Transverse colon (tissue), 4 donors: ENCODE results near the gene ZFP30. TPM values are rescaled to one million over a fixed set of nuclear protein-coding genes. Genes with fewer than 3 reads are reported as not detected.
A peak's percentile ranks its signal among the peaks of the same experiment; 100 is the strongest.

Source experiments
- DNase-seq: peaks from one replicate; pipeline ENCODE4 v3.0.0-alpha.2; 2019
- H3K27ac ChIP-seq, 4 donors: fragments of 200-600 bp; sonication (generic); 2 replicates each; pipeline ENCODE4 v1.5.1; 2016 to 2018; ENCODE audit warnings: inconsistent platforms in 4 of 4
- H3K27me3 ChIP-seq: fragments of 200-600 bp; sonication (generic); 2 replicates; pipeline ENCODE4 v1.5.1; 2017; ENCODE audit warnings: inconsistent platforms
- H3K36me3 ChIP-seq, 4 donors: fragments of 200-600 bp; sonication (generic); 2 replicates each; pipeline ENCODE4 v1.5.1; 2017 to 2019; ENCODE audit warnings: inconsistent platforms in 4 of 4
- H3K4me1 ChIP-seq, 4 donors: fragments of 200-600 bp; sonication (generic); 2 replicates each; pipeline ENCODE4 v1.5.1; 2017 to 2020; ENCODE audit warnings: inconsistent platforms in 4 of 4
- H3K4me3 ChIP-seq, 4 donors: fragments of 200-600 bp; sonication (generic); 1 replicate in 1 of 4; 2 replicates in 3 of 4; pipeline versions ENCODE4 v1.5.1 to v1.6.1; 2017 to 2019; ENCODE audit warnings: inconsistent platforms in 4 of 4
- H3K9me3 ChIP-seq, 2 donors: fragments of 200-600 bp; sonication (generic); 2 replicates each; pipeline ENCODE4 v1.5.1; 2017 to 2019; ENCODE audit warnings: inconsistent platforms in 2 of 2
- EP300 ChIP-seq: sonication (generic); formaldehyde crosslinking; IDR thresholded peaks from one replicate; pipeline ENCODE4 v1.6.1; 2017; ENCODE audit warnings: antibody characterized with exemption, low read depth
- POLR2A ChIP-seq: fragments of 450-650 bp; IDR thresholded peaks from one replicate; pipeline ENCODE4 v1.6.1; 2016; ENCODE audit warnings: antibody characterized with exemption, mild to moderate bottlenecking, moderate library complexity
- POLR2AphosphoS5 ChIP-seq, 3 donors: sonication (generic); formaldehyde crosslinking; IDR thresholded peaks; one replicate each; pipeline ENCODE4 v1.6.1; 2016; ENCODE audit warnings: antibody characterized with exemption in 3 of 3
- WGBS, 2 donors: methylation state at CpG; one replicate each; pipeline ENCODE4 v1.1.5; 2018; ENCODE audit warnings: low coverage in 1 of 2; 5-methylcytosine and 5-hydroxymethylcytosine counted together
- in situ Hi-C, 4 donors: fragments of 200-750 bp; cut with MboI; loops; one replicate each; pipeline versions ENCODE4 v1.15.0 to v1.15.1; 2017; ENCODE audit warnings: low sequenced_read_pairs in 3 of 4, low pct_ligation_motif_present in 1 of 4, low pct_unique_long_range_greater_than_20kb in 1 of 4
- intact Hi-C: fragments of 100-400 bp; cut with DNase I; formaldehyde crosslinking; loops from one replicate; pipeline ENCODE4 v1.15.1; 2023; ENCODE audit warnings: low total_unique reads
- total RNA-seq, 4 donors: library from RNA; depleted of rRNA; stranded (reverse); fragments of >200 nt; gene quantifications; one replicate each; pipeline ENCODE4 v1.1.0, GENCODE V29; 2016
- TF ChIP-seq, protein P1 (sequence below), 5 experiments: fragments of 200-600 bp in 3 of 5; fragments of 450-650 bp in 2 of 5; sonication (generic) in 3 of 5; IDR thresholded peaks; 1 replicate in 2 of 5; 2 replicates in 3 of 5; pipeline ENCODE4 v1.5.1; 2016 to 2017; ENCODE audit warnings: antibody characterized with exemption in 5 of 5, inconsistent platforms in 3 of 5, mild to moderate bottlenecking in 2 of 5, moderate library complexity in 1 of 5

Gene ZFP30
- total RNA-seq, 4 donors from 2014 or later = 3.6 to 28.4 (median 10.9) TPM

- Histone ChIP-seq H3K4me3 (peak overlapping the region; percentile 47 to 80 (median 64)), H3K9me3 (peaks cover 10 to 17% of the 10 kb centered on the region in 2 donors), H3K27me3 (no peaks in the 10 kb centered on the region), H3K36me3 (peaks cover 0 to 12% (median 0%) of the 10 kb centered on the region in 4 donors), H3K27ac (peak overlapping the region; percentile 83 to 91 (median 88)), H3K4me1 (peaks cover 5 to 20% (median 12%) of the 10 kb centered on the region in 4 donors)
- intact Hi-C loops = no loop called here
- in situ Hi-C loops = no loop called here
- WGBS, 2 donors = 0% methylated on average over 20 of the region's 20 CpGs; no CpG with 5 or more reads in 1 of the 2 donors
- TF ChIP-seq EP300 = no peak
- no peak for TF ChIP-seq POLR2A
- no peak for TF ChIP-seq POLR2AphosphoS5 (IDR thresholded peaks at IDR 0.05)
- TF ChIP-seq, protein P1, sequence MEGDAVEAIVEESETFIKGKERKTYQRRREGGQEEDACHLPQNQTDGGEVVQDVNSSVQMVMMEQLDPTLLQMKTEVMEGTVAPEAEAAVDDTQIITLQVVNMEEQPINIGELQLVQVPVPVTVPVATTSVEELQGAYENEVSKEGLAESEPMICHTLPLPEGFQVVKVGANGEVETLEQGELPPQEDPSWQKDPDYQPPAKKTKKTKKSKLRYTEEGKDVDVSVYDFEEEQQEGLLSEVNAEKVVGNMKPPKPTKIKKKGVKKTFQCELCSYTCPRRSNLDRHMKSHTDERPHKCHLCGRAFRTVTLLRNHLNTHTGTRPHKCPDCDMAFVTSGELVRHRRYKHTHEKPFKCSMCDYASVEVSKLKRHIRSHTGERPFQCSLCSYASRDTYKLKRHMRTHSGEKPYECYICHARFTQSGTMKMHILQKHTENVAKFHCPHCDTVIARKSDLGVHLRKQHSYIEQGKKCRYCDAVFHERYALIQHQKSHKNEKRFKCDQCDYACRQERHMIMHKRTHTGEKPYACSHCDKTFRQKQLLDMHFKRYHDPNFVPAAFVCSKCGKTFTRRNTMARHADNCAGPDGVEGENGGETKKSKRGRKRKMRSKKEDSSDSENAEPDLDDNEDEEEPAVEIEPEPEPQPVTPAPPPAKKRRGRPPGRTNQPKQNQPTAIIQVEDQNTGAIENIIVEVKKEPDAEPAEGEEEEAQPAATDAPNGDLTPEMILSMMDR (IDR thresholded peaks at IDR 0.05) = no peak
- DNase-seq = peak; percentile 66
These were observed 60.3 kb downstream of the ZFP30 start for GRCh38 chr19:37594982-37595382.

GRCh38 chr19:37594304-37594981 lies 60.8 kb downstream of the ZFP30 start, which contains the start of the genes ZNF540 and ZNF571:
ZNF540 (plus strand) TSS chr19:37594876; CDS start chr19:37598448, 3,572 bp downstream.
ZNF571 (minus strand) TSS chr19:37594792; CDS start chr19:37586676, 8,116 bp downstream.
- TF ChIP-seq POLR2A = peak; percentile 58
- TF ChIP-seq POLR2AphosphoS5 (IDR thresholded peaks at IDR 0.05) = peak; percentile 77 to 88 (median 79)
- no peak for TF ChIP-seq EP300
- TF ChIP-seq, protein P1 (IDR thresholded peaks at IDR 0.05) = no peak
- Histone ChIP-seq H3K4me3 (peak within 1 kb of the TSS; percentile 47 to 80 (median 64)), H3K9me3 (peaks cover 10 to 17% of the 10 kb centered on the region in 2 donors), H3K27ac (peak within 1 kb of the TSS; percentile 83 to 91 (median 88)), H3K4me1 (peaks cover 5 to 20% (median 12%) of the 10 kb centered on the region in 4 donors), H3K36me3 (peaks cover 0 to 6% (median 0%) of the 10 kb centered on the region in 4 donors), H3K27me3 (no peaks in the 10 kb centered on the region)
- intact Hi-C loops = no loop called here
- WGBS, 2 donors = 2% methylated on average over 50 of the region's 53 CpGs; no CpG with 5 or more reads in 1 of the 2 donors
- peak; percentile 95 for DNase-seq
- in situ Hi-C loops = no loop called here

DNA sequence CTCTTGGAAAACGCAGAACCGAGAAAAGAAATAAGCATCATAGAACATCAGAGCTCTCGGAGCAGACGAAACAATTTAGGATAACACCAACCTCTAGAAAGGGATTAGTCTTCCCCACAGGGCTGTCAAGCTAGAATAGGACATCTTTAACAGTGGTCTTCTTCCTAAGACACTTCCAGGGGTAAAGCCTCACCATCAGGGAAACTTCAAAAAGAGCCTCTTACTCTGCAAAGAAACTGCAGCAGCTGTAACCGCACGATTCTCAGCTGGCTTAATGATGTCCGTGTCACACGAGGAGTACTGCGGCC lies 61.3 kb downstream of the ZFP30 start:
- H3K9me3 ChIP-seq = peaks cover 10 to 17% of the 10 kb centered on the region in 2 donors
- DNase-seq = no peak
- intact Hi-C loops (no loop called here), in situ Hi-C loops (no loop called here)
- TF ChIP-seq POLR2AphosphoS5 (IDR thresholded peaks at IDR 0.05) (no peak), EP300 (no peak), POLR2A (no peak)
- TF ChIP-seq, protein P1 (IDR thresholded peaks at IDR 0.05) = no peak
- peak overlapping the region; percentile 83 to 91 (median 88) for H3K27ac ChIP-seq
- H3K36me3 ChIP-seq = peaks cover 0 to 6% (median 0%) of the 10 kb centered on the region in 4 donors
- H3K4me1 ChIP-seq = peaks cover 5 to 20% (median 12%) of the 10 kb centered on the region in 4 donors
- no peaks in the 10 kb centered on the region for H3K27me3 ChIP-seq
- WGBS, 2 donors = 4% methylated on average over 4 to 9 of the region's 9 CpGs
- H3K4me3 ChIP-seq = peak overlapping the region; percentile 47 to 80 (median 64)

DNA sequence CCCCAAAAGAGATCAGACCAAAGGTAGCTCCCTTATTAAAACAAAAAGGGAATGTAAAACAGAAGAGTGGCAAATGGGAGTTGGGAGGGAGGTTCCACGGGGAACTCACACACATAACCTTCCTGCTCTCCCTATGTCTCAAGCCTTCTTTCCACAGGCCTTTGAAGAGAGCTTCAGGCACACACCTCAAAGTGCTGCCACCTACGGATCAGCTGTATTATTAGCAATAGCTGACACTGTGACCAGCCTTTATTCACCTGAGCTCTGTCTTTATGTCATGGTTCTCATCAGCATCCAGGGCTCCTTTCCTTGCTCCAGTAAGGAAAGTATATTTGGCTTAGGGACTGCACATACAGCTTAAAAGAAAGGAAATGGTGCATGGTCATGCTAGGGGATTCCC lies 71.9 kb downstream of the ZFP30 start:
- no peak overlapping the region for H3K4me3 ChIP-seq
- no peaks in the 10 kb centered on the region for H3K27me3 ChIP-seq
- no peak for DNase-seq
- intact Hi-C loops (no loop called here), in situ Hi-C loops (no loop called here)
- H3K9me3 ChIP-seq = peaks cover 61 to 89% of the 10 kb centered on the region in 2 donors
- H3K4me1 ChIP-seq = no peaks in the 10 kb centered on the region
- TF ChIP-seq POLR2AphosphoS5 (IDR thresholded peaks at IDR 0.05) (no peak), EP300 (no peak), POLR2A (no peak)
- TF ChIP-seq, protein P1 (IDR thresholded peaks at IDR 0.05) = no peak
- 50 to 91% methylated on average over 1 to 2 of the region's 2 CpGs for WGBS, 2 donors
- peaks cover 4 to 80% (median 37%) of the 10 kb centered on the region in 4 donors for H3K36me3 ChIP-seq
- H3K27ac ChIP-seq = no peak overlapping the region
